Calu3 (cell line): ENCODE data around the gene ADGRG4. TPM values are rescaled to one million over a fixed set of nuclear protein-coding genes. Genes with fewer than 3 reads are reported as not detected.

Experiments used
- BruUV-seq: library from RNA; stranded (reverse); fragments of 400-500 nt; replicated peaks from 2 replicates; lab custom pipeline; 2021; lab: Mats Ljungman, UMichigan
- CTCF ChIA-PET: fragments of 300-600 bp; sonication (Branson Sonifier 250); formaldehyde crosslinking; loops from one replicate; lab custom pipeline; 2022; ENCODE audit warnings: antibody characterized with exemption; lab: Charles Lee
- DNase-seq: peaks from one replicate; pipeline ENCODE4 v3.0.0; 2022
- H3K27ac Mint-ChIP-seq: one replicate; pipeline ENCODE4 v1.8.0; 2022; ENCODE audit warnings: mixed read lengths; ENCODE audit not compliant: unreplicated experiment
- H3K27me3 Mint-ChIP-seq: one replicate; pipeline ENCODE4 v1.8.0; 2022; ENCODE audit warnings: mixed read lengths; ENCODE audit not compliant: unreplicated experiment
- H3K36me3 Mint-ChIP-seq: one replicate; pipeline ENCODE4 v1.8.0; 2022; ENCODE audit warnings: mild to moderate bottlenecking, moderate library complexity, mixed read lengths; ENCODE audit not compliant: insufficient read depth, unreplicated experiment
- H3K4me1 Mint-ChIP-seq: one replicate; pipeline ENCODE4 v1.8.0; 2022; ENCODE audit warnings: mild to moderate bottlenecking, low read depth, mixed read lengths; ENCODE audit not compliant: unreplicated experiment
- H3K4me3 Mint-ChIP-seq: one replicate; pipeline ENCODE4 v1.8.0; 2022; ENCODE audit warnings: mild to moderate bottlenecking, low read depth, moderate library complexity, mixed read lengths; ENCODE audit not compliant: unreplicated experiment
- H3K9me3 Mint-ChIP-seq: one replicate; pipeline ENCODE4 v1.8.0; 2022; ENCODE audit warnings: low read depth, mixed read lengths; ENCODE audit not compliant: unreplicated experiment
- CTCF ChIP-seq: fragments of 200-600 bp; IDR thresholded peaks from one replicate; pipeline ENCODE4 v1.8.0; 2022; ENCODE audit warnings: antibody characterized with exemption; ENCODE audit not compliant: unreplicated experiment
- intact Hi-C: fragments of 100-400 bp; cut with micrococcal nuclease; formaldehyde crosslinking; loops from one replicate; pipeline ENCODE4 v1.10.0; 2022; ENCODE audit not compliant: unreplicated experiment
- total RNA-seq: library from RNA; stranded (reverse); gene quantifications from 2 replicates; pipeline ENCODE4 v1.2.3, GENCODE V29; 2022

The ADGRG4 gene
- total RNA-seq, 1 experiment from 2014 or later, result not detected

DNA sequence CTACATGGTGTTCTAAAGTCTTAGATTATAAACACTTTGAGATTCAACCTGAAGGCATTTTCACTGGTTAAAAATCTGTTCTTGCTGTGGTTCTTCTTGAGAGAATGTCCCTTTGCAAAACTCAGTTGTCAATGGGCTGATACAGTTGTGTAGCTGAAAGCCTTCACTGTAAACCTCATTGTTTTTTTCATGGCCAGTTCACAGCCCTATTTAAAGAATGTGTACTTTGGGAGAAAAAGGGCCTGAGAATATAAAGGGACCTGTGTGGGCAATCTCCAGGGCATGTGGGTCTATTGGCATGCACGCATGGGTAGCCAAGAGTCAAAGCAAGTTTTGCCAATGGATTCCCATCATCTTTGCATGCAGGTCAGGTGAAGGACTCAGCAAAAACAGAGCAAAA, 41.8 kb upstream of the ADGRG4 start:
- CTCF ChIA-PET, result no interaction called here
- intact Hi-C loops, result loop anchor here (10.0 kb wide), 1 partner anchor 316 kb away; no protein-coding TSS in a partner anchor
- H3K4me3 Mint-ChIP-seq, result no peak overlapping the region
- no peaks in the 10 kb centered on the region for H3K27me3 Mint-ChIP-seq
- H3K27ac Mint-ChIP-seq, result no peak overlapping the region
- H3K4me1 Mint-ChIP-seq, result no peaks in the 10 kb centered on the region
- no peak for DNase-seq
- no peaks in the 10 kb centered on the region for H3K36me3 Mint-ChIP-seq
- TF ChIP-seq CTCF, result no peak
- no TSS peak for BruUV-seq
- no peaks in the 10 kb centered on the region for H3K9me3 Mint-ChIP-seq

DNA sequence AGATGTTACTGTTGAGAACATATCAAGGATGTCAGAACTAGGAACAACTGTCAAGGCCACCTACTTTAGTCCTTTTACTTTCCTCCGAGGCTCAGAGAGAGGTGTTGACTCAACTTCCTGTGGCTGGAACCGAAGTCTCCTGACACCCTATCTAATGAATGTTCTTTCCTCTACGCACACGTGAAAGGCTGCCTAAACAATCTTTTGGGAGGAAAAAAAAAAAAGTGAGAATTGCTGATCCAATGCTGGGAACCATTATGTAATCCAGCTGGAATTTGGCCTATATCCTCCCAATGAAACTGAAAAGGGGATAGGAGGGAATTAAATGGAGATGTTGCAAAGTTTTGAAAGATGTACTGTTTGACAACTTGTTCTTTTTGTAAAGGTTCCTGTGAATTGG, 41.2 kb upstream of the ADGRG4 start:
- no peak overlapping the region for H3K27ac Mint-ChIP-seq
- H3K9me3 Mint-ChIP-seq, result no peaks in the 10 kb centered on the region
- TF ChIP-seq CTCF, result no peak
- CTCF ChIA-PET, result interaction anchor here (0.6 kb wide), 1 partner anchor 10 kb away, joined by 4 read pairs; no protein-coding TSS in a partner anchor
- no TSS peak for BruUV-seq
- H3K36me3 Mint-ChIP-seq, result no peaks in the 10 kb centered on the region
- no peak for DNase-seq
- no peaks in the 10 kb centered on the region for H3K27me3 Mint-ChIP-seq
- intact Hi-C loops, result loop anchor here (10.0 kb wide), 1 partner anchor 315 kb away; no protein-coding TSS in a partner anchor
- H3K4me3 Mint-ChIP-seq, result no peak overlapping the region
- no peaks in the 10 kb centered on the region for H3K4me1 Mint-ChIP-seq

- CTCF ChIA-PET, result no interaction called here
- intact Hi-C loops, result loop anchor here (10.0 kb wide), 1 partner anchor 434 kb away; no protein-coding TSS in a partner anchor
- H3K27me3 Mint-ChIP-seq, result no peaks in the 10 kb centered on the region
- H3K27ac Mint-ChIP-seq, result no peak overlapping the region
- H3K36me3 Mint-ChIP-seq, result no peaks in the 10 kb centered on the region
- H3K4me3 Mint-ChIP-seq, result no peak overlapping the region
- no peak for DNase-seq
- no peaks in the 10 kb centered on the region for H3K9me3 Mint-ChIP-seq
- H3K4me1 Mint-ChIP-seq, result no peaks in the 10 kb centered on the region
- no TSS peak for BruUV-seq
- no peak for TF ChIP-seq CTCF
These were observed 40.0 kb upstream of the ADGRG4 start for GRCh38 chrX:136260776-136261175.

- Mint-ChIP-seq H3K36me3 (no peaks in the 10 kb centered on the region), H3K4me1 (no peaks in the 10 kb centered on the region), H3K27ac (no peak overlapping the region), H3K4me3 (no peak overlapping the region), H3K27me3 (no peaks in the 10 kb centered on the region), H3K9me3 (no peaks in the 10 kb centered on the region)
- CTCF ChIA-PET, result no interaction called here
- intact Hi-C loops, result loop anchor here (10.0 kb wide), 1 partner anchor 433 kb away; no protein-coding TSS in a partner anchor
- no TSS peak for BruUV-seq
- no peak for DNase-seq
- TF ChIP-seq CTCF, result no peak
These were observed 39.4 kb upstream of the ADGRG4 start for GRCh38 chrX:136261321-136261720.
